Liver (tissue), 9 donors: ENCODE results near the gene SEPTIN5. TPM values are rescaled to one million over a fixed set of nuclear protein-coding genes. Genes with fewer than 3 reads are reported as not detected.
A peak's percentile ranks its signal among the peaks of the same experiment; 100 is the strongest.

Source experiments
- DNase-seq: peaks from one replicate; pipeline ENCODE4 v3.0.0-alpha.2; 2017; ENCODE audit warnings: low spot score
- H3K27ac ChIP-seq, 2 donors: one replicate each; pipeline ENCODE4 v1.7.0; 2013; ENCODE audit warnings: inconsistent platforms in 2 of 2, low read length in 2 of 2, control low read depth in 1 of 2, low read depth in 1 of 2, mild to moderate bottlenecking in 1 of 2
- H3K27me3 ChIP-seq, 4 donors: one replicate each; pipeline versions ENCODE4 v1.6.1 to v1.7.0; 2013; ENCODE audit warnings: low read length in 3 of 4, inconsistent platforms in 1 of 4, mild to moderate bottlenecking in 1 of 4, moderate library complexity in 1 of 4; ENCODE audit not compliant: control insufficient read depth in 4 of 4, insufficient read depth in 4 of 4
- H3K36me3 ChIP-seq, 4 donors: one replicate each; pipeline versions ENCODE4 v1.6.1 to v1.7.0; 2013; ENCODE audit warnings: low read length in 3 of 4, mild to moderate bottlenecking in 3 of 4, low read depth in 1 of 4, moderate library complexity in 1 of 4; ENCODE audit not compliant: control insufficient read depth in 4 of 4, insufficient read depth in 3 of 4
- H3K4me1 ChIP-seq, 4 donors: one replicate each; pipeline versions ENCODE4 v1.6.1 to v1.7.0; 2013; ENCODE audit warnings: low read length in 3 of 4, mild to moderate bottlenecking in 3 of 4, moderate library complexity in 1 of 4; ENCODE audit not compliant: control insufficient read depth in 4 of 4, insufficient read depth in 4 of 4
- H3K4me3 ChIP-seq, 3 donors: one replicate each; pipeline versions ENCODE4 v1.6.1 to v1.7.0; 2013; ENCODE audit warnings: low read length in 3 of 3, control low read depth in 1 of 3, low read depth in 1 of 3, mild to moderate bottlenecking in 1 of 3
- H3K9ac ChIP-seq, 2 donors: one replicate each; pipeline ENCODE4 v1.7.0; 2013; ENCODE audit warnings: low read length in 2 of 2, mild to moderate bottlenecking in 2 of 2, moderate library complexity in 2 of 2, control low read depth in 1 of 2, low read depth in 1 of 2
- H3K9me3 ChIP-seq, 4 donors: one replicate each; pipeline versions ENCODE4 v1.6.1 to v1.7.0; 2013; ENCODE audit warnings: low read length in 3 of 4; ENCODE audit not compliant: control insufficient read depth in 4 of 4
- ATF3 ChIP-seq: IDR thresholded peaks from 2 replicates; pipeline ENCODE4 v1.6.1; 2016; ENCODE audit warnings: antibody characterized with exemption
- EGR1 ChIP-seq, 2 donors: IDR thresholded peaks; 2 replicates each; pipeline ENCODE4 v1.6.1; 2016 to 2018; ENCODE audit warnings: antibody characterized with exemption in 2 of 2, low read depth in 2 of 2
- FOXA1 ChIP-seq: IDR thresholded peaks from 2 replicates; pipeline ENCODE4 v1.6.1; 2016; ENCODE audit warnings: antibody characterized with exemption
- FOXA2 ChIP-seq: IDR thresholded peaks from 2 replicates; pipeline ENCODE4 v1.6.1; 2016; ENCODE audit warnings: antibody characterized with exemption
- HNF4A ChIP-seq, 2 donors: conservative IDR thresholded peaks; 2 replicates each; pipeline ENCODE4 v1.6.1; 2016; ENCODE audit warnings: antibody characterized with exemption in 2 of 2, mild to moderate bottlenecking in 2 of 2
- JUND ChIP-seq, 2 donors: IDR thresholded peaks; 2 replicates each; pipeline ENCODE4 v1.6.1; 2016; ENCODE audit warnings: antibody characterized with exemption in 2 of 2
- MAX ChIP-seq: IDR thresholded peaks from 2 replicates; pipeline ENCODE4 v1.6.1; 2016; ENCODE audit warnings: antibody characterized with exemption
- NR2F2 ChIP-seq: IDR thresholded peaks from 2 replicates; pipeline ENCODE4 v1.6.1; 2016; ENCODE audit warnings: antibody characterized with exemption
- RAD21 ChIP-seq, 2 donors: IDR thresholded peaks; 2 replicates each; pipeline ENCODE4 v1.6.1; 2016; ENCODE audit warnings: antibody characterized with exemption in 2 of 2, mild to moderate bottlenecking in 2 of 2
- REST ChIP-seq: IDR thresholded peaks from 2 replicates; pipeline ENCODE4 v1.6.1; 2016; ENCODE audit warnings: antibody characterized with exemption, mild to moderate bottlenecking
- SP1 ChIP-seq: IDR thresholded peaks from 2 replicates; pipeline ENCODE4 v1.6.1; 2018; ENCODE audit warnings: antibody characterized with exemption, mild to moderate bottlenecking
- TAF1 ChIP-seq: conservative IDR thresholded peaks from 2 replicates; pipeline ENCODE4 v1.6.1; 2016; ENCODE audit warnings: antibody characterized with exemption, mild to moderate bottlenecking
- YY1 ChIP-seq: IDR thresholded peaks from 2 replicates; pipeline ENCODE4 v1.6.1; 2016; ENCODE audit warnings: antibody characterized with exemption, mild to moderate bottlenecking
- WGBS: extraction: QIAGEN DNeasy Blood & Tissue Kit; methylation state at CpG from one replicate; pipeline ENCODE4 v1.1.7; 2013; 5-methylcytosine and 5-hydroxymethylcytosine counted together
- polyA plus RNA-seq, 2 donors: library from polyadenylated mRNA; stranded (reverse) in 1 of 2; unstranded in 1 of 2; fragments of 200-250 nt in 1 of 2; fragments of >200 nt in 1 of 2; fragmentation: Nextera tagmentation in 1 of 2; extraction: Ambion mirVana in 1 of 2; gene quantifications; one replicate each; pipeline versions ENCODE4 v1.2.1 to v1.2.3, GENCODE V29; 2013 to 2015
- total RNA-seq, 2 donors: library from RNA; depleted of rRNA; stranded (reverse); fragments of >200 nt; gene quantifications; one replicate each; pipeline ENCODE4 v1.2.3, GENCODE V29; 2014
- TF ChIP-seq, protein P1 (sequence below): fragments of 150-350 bp; IDR thresholded peaks from 2 replicates; pipeline ENCODE4 v1.5.1; 2017; ENCODE audit warnings: improper control_type of control experiment, low read depth, low read length; ENCODE audit not compliant: missing input control
- TF ChIP-seq, protein P2 (sequence below): IDR thresholded peaks from 2 replicates; pipeline ENCODE4 v1.6.1; 2016; ENCODE audit warnings: antibody characterized with exemption
- donor health status: healthy.
- donor health status: healthy.
- donor health status: healthy.
- donor health status: healthy.
- donor health status: healthy.

SEPTIN5 gene
- total and polyA plus RNA-seq, 4 donors = 0.26 to 3.5 (median 2.8) TPM

- Histone ChIP-seq H3K9ac (no peak overlapping the region), H3K36me3 (peaks cover 0 to 1% (median 0%) of the 10 kb centered on the region in 4 donors), H3K4me3 (peak overlapping the region in 1 of 3 donors; percentile 44), H3K27ac (no peak overlapping the region), H3K9me3 (no peaks in the 10 kb centered on the region), H3K4me1 (peaks cover 0 to 29% (median 5%) of the 10 kb centered on the region in 4 donors), H3K27me3 (peaks cover 5 to 9% (median 8%) of the 10 kb centered on the region in 4 donors)
- WGBS = 2% methylated on average over 103 of the region's 103 CpGs
- no peak for TF ChIP-seq ATF3
- TF ChIP-seq NR2F2 = no peak
- no peak for TF ChIP-seq HNF4A (conservative IDR thresholded peaks at IDR 0.05)
- no peak for TF ChIP-seq YY1
- no peak for TF ChIP-seq MAX
- TF ChIP-seq, protein P1, sequence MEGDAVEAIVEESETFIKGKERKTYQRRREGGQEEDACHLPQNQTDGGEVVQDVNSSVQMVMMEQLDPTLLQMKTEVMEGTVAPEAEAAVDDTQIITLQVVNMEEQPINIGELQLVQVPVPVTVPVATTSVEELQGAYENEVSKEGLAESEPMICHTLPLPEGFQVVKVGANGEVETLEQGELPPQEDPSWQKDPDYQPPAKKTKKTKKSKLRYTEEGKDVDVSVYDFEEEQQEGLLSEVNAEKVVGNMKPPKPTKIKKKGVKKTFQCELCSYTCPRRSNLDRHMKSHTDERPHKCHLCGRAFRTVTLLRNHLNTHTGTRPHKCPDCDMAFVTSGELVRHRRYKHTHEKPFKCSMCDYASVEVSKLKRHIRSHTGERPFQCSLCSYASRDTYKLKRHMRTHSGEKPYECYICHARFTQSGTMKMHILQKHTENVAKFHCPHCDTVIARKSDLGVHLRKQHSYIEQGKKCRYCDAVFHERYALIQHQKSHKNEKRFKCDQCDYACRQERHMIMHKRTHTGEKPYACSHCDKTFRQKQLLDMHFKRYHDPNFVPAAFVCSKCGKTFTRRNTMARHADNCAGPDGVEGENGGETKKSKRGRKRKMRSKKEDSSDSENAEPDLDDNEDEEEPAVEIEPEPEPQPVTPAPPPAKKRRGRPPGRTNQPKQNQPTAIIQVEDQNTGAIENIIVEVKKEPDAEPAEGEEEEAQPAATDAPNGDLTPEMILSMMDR = peak; percentile 24
- TF ChIP-seq EGR1 (IDR thresholded peaks at IDR 0.05; ENCODE audit: low read depth in 2 of 2) = no peak
- no peak for TF ChIP-seq TAF1
- TF ChIP-seq FOXA1 = no peak
- TF ChIP-seq FOXA2 = no peak
- TF ChIP-seq, protein P2, sequence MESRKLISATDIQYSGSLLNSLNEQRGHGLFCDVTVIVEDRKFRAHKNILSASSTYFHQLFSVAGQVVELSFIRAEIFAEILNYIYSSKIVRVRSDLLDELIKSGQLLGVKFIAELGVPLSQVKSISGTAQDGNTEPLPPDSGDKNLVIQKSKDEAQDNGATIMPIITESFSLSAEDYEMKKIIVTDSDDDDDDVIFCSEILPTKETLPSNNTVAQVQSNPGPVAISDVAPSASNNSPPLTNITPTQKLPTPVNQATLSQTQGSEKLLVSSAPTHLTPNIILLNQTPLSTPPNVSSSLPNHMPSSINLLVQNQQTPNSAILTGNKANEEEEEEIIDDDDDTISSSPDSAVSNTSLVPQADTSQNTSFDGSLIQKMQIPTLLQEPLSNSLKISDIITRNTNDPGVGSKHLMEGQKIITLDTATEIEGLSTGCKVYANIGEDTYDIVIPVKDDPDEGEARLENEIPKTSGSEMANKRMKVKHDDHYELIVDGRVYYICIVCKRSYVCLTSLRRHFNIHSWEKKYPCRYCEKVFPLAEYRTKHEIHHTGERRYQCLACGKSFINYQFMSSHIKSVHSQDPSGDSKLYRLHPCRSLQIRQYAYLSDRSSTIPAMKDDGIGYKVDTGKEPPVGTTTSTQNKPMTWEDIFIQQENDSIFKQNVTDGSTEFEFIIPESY = no peak
- no peak for TF ChIP-seq REST
- TF ChIP-seq RAD21 (IDR thresholded peaks at IDR 0.05) = peak; percentile 26 to 31
- no peak for TF ChIP-seq SP1
- no peak for TF ChIP-seq JUND (IDR thresholded peaks at IDR 0.05)
- no peak for DNase-seq
Observed at GRCh38 chr22:19766511-19767426, 52.5 kb downstream of the SEPTIN5 start.
